OCI-M1 (cell line): Measurements from ENCODE around the gene IP6K3.

ENCODE experiments used
- DNase-seq: peaks from one replicate; lab custom pipeline; 2025; lab: John Stamatoyannopoulos, UW

IP6K3 gene

GRCh38 chr6:33759887-33760629 lies 13.4 kb upstream of the IP6K3 start:
- DNase-seq: no peak

- DNase-seq: no peak
These were observed 12.1 kb upstream of the IP6K3 start for GRCh38 chr6:33758815-33759216.

- no peak for DNase-seq
These were observed 11.2 kb upstream of the IP6K3 start for GRCh38 chr6:33757906-33758305.

- DNase-seq: no peak
These were observed 10.4 kb upstream of the IP6K3 start for GRCh38 chr6:33757113-33757512.

GRCh38 chr6:33756211-33756954 lies 9.7 kb upstream of the IP6K3 start:
- DNase-seq: no peak

DNA sequence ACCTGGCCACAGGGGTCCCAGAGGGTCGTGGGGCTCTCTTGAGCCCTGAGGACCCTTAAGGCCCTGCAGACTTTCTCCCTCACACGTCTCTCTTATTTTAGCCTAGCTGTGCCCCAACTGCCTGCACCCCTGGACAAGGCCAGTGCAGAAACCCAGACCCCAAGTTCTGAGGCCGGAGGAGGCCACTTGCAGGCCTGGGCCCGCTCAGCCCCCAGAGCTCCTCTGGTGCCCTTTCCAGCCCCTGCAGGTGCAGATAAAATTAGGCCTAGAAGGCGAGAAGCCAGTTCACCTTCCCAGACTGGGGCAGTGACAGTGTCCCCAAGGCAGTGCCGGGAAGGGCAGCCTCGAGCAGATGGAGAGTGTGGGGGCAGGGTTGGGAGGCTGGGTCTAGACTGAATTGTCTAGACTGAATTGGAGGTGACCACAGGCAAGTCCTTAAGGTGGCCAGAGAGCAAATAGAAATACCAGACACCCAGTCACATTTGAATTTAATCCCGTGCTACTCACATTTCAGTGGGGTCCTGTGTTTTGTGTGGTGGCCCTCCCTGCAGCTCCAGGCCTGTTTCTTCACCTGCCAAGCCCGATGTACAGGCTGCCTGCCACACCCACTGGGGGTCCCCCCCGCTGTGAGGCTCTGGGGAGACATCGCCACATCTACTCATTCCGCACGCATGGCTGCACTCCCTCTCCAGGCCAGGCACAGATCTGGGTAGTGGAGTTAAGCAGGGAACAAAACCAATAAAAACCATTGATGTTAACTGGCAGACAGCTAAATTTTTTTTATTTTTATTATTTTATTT lies 8.6 kb upstream of the IP6K3 start:
- DNase-seq: no peak

- DNase-seq: no peak
These were observed 7.5 kb upstream of the IP6K3 start for GRCh38 chr6:33754222-33754621.

GRCh38 chr6:33752646-33753015 lies 5.9 kb upstream of the IP6K3 start:
- no peak for DNase-seq

DNA sequence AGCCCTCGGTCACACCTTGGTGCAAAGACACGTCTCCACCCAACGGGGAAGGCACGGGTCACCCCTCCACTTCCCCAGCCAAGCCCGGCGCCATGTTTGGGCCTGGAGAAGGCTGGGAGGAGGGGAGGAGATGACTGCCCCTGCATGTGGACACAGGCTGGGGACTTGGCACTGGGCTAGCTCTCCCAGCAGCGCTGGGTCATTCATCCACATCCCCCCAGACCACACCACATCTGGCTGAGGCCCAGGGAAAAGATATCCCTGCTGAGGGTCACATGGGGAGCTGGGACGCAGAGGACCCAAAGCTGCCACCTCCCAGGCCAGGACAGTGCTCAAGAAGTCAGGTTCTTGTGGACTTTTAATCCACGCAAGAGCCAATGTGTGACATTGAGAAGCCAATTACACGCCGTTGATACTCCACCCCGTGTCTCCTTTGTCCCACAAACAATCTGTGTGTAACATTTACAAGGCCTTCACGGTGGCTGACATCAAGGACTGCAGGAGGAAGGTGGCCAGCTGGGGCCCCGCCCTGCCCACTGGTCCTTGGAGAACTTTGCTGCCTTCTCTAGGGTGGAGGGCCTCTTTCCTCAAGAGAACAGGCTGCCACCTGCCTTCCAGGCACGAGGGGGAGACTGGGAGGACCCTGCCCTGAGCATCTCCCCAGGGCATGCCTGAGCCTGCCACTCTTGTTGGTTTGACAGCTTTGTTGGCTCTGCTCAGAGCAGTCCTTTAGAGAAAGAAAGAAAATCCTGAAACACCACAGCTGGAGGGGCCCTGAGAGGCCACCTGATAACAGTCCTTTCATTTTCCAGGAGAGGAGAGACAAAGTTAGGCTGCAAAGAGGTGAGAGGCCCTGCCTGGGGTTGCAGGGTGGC lies 5.3 kb upstream of the IP6K3 start:
- no peak for DNase-seq

DNA sequence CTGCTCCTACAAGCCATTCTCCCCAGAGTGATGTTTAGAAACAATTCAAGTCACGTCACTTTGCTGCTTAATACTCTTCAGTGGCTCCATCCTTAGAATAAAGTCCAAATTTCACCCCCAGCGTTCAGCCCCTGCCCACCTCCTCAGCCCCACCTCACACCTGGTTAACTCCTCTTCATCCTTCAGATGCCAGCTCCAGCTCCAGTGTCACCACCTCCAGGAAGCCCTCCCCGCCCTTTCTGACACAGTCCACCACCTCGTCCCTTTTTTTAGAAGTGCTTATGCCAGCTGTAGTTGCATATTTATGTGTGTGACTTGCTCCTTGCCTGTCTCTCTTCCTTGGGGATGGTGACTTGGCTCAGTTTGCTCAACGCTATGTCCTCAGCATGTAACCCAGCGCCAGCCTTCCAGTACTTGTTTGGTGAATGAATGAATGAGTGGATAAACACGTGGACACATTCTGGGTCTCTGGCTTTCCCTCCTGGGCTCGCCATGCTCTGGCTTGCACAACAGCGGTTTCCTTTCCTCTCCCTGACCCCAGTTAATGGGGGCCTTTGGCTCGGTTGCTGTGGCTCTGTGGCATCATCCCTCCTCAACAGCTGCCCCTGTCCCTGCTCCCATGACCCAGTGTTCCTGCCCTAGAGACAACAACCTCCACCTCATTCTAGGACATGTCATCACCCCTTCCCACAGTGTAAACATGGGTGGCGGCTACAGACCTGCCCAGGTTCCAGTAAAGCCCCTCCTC lies 3.7 kb upstream of the IP6K3 start:
- no peak for DNase-seq

- DNase-seq: no peak
These were observed 2.7 kb upstream of the IP6K3 start for GRCh38 chr6:33749401-33749800.

DNA sequence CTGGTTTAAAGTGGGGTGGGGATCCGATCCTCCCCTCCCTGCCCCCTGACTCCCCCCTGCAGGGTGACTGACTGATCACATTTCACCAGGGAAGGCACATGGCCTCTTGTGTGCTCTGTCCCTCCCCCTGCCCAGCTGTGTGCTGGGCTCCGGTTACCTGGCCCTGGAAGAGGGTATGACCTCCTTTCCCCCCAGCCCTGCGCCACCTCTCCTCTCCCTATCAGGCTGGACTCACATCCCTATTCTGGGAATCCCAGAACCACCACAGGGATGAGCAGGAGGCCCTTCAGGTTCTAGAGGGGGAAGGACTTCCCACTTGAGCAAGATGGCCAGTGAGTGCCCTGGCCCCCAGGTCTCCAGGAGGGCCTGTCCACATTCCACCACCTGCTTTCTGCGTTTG lies 2.1 kb upstream of the IP6K3 start:
- no peak for DNase-seq

DNA sequence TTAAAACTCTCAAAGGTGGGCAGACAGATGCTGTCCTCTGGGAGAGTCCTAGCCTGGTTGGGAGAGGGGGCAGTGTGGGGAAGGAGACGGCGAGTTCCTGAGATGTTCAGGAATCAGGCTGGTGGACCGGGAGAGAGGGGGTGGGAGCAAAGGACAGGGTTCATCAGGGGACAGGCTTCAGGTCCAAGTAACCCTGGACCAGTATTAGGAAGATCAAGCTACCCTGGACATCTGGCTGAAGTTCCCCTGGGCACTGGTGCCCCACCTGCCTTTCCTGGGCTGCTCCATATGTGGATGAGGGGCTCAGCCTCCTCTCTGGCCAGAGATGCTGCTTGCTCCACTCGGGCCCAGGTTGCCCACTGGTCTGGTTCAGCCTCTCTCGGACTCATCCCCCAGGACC lies 1.1 kb upstream of the IP6K3 start:
- no peak for DNase-seq

DNA sequence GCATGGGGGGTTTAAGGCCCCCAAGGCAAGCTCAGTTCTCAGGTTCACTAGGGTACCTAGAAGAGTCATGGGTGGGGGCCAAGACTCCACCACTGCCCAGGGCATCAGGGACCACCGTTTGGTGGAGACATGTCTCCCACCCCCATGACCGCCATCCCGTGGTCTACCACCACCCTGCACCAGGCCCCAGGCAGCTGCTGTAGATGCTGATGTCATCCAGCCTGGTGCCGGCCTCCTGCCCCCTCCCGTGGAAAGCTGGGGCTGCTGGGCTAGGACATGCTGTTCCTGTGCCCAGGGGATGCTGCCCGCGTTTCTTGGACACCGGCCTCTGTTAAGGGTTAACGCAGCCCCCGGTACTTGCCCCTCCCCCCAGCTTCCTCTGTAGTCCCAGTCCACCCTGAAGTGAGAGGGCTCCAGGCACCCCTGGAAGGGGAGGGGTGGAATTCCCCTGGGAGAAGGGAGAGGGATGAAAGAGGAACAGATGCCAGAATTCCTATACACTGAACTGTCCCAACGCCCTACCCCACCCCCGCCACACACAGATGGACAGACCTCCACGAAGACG lies 587 bp downstream of the IP6K3 start:
- no peak for DNase-seq

DNA sequence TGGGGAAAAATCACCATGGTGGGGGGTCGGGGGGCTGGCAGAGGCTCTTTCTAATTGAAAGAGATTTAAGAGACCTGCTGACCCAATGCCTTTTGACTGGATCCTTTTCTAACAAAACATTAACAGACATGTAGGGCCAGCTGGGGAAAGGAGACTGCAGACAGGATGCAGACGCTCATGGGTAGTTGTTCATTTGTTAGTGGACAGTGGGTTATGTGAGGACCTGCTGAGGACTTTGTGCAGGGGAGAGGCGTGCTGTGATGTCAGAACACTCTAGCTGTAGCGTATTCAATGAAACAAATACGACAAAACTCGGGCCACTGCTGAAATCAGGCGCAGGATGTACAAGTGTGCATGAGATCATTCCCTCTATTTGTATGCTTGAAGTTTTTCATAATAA lies 1.2 kb downstream of the IP6K3 start:
- DNase-seq: no peak

DNA sequence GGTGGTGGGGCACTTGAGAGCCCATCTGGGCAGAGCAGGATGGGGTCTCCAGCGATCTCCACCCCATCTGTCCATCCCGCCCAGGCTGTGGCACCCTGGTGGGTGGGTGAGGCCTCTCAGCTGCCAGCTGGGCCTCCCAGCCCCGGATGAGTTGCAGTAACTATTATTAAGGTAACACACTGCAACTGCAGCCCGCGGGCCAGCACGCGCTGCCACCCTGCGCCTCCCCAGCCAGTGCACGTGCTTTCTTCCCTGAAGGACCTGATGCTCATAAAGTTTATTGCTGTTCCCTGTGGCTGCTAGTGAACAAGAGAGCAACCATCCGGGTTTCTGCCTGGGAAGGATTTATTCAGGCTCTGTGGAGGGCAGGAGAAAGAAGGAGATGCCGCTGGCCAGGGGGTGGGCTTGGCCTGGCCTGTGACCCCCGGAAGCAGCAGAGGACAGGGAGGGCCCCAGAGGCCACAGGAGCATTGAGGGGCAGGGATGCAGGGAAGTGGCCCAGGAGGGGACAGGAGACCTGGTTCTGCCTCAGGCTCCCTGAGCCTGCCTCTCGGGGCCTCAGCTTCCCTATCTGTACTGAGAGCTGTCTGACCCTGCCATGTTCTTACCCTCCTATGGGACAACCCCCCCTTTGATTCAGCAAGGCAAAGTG lies 1.7 kb downstream of the IP6K3 start:
- no peak for DNase-seq

DNA sequence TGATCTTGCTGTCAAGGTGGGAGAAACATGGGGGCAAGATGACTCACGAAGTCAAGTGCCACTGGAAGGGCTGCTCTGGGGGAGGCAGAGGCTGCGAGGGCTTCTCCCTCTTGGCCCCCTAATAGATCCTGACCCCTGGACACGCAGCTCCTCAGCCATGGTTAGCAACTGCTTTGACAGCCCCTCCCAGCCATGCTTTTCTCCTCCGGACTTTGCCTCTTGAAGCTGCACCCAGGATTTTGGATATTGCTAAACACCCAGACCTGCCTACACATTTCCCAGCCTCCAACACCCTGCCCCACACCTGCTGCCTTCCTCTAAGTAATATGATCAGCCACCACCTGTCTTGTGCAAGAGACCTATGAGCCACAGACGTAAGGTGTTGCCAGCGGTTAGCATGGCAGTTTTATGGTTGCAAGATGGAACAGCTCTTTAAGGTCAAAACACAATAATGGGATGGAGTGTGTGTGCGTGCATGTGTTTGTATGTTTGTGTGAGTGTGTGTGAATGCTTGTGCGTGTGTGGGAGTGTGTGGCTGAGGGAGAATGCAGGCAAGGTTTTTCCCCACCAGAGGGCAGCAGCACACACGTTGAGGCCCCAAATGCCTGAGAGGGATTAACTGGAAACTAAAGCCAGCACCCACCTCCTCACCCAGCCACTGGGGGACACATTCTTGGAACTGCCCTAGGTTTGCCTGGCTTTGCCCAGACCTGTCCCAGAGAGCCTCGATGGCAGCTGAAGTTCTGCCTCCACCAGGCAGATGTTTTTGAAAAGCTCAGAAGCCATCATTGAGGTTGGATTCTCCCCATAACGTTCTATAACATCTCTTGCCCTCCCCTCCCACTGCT lies 2.5 kb downstream of the IP6K3 start:
- DNase-seq: peak; percentile 83

- DNase-seq: no peak
These were observed 3.9 kb downstream of the IP6K3 start for GRCh38 chr6:33742837-33743236.

- peak; percentile 21 for DNase-seq
These were observed 4.6 kb downstream of the IP6K3 start for GRCh38 chr6:33742092-33742491.
